Activated CD8-positive, alpha-beta T cell treated with anti-CD3 and anti-CD28 coated beads for 36 hours (primary cell): ENCODE results near the gene ASIC4. TPM values are rescaled to one million over a fixed set of nuclear protein-coding genes. Genes with fewer than 3 reads are reported as not detected.

ENCODE experiments used
- ATAC-seq: fragments of 200-7000 bp; cut with Tn5 transposase; one replicate; pipeline ENCODE4 v1.10.0; 2021; ENCODE audit warnings: mild to moderate bottlenecking, moderate library complexity
- CTCF ChIA-PET: fragments of 350-600 bp; sonication (Branson Sonifier 250); formaldehyde crosslinking; loops from one replicate; lab custom pipeline; 2021; ENCODE audit warnings: antibody characterized with exemption; lab: Charles Lee
- POLR2A ChIA-PET: fragments of 350-600 bp; sonication (Branson Sonifier 250); formaldehyde crosslinking; loops from one replicate; lab custom pipeline; 2021; ENCODE audit warnings: antibody characterized with exemption; lab: Charles Lee
- DNase-seq: peaks from one replicate; pipeline ENCODE4 v3.0.0-alpha.2; 2020
- H3K27ac Mint-ChIP-seq: one replicate; pipeline ENCODE4 v1.8.0; 2021; ENCODE audit warnings: mild to moderate bottlenecking, mixed read lengths
- H3K27me3 Mint-ChIP-seq: one replicate; pipeline ENCODE4 v1.8.0; 2021; ENCODE audit warnings: mixed read lengths
- H3K36me3 Mint-ChIP-seq: one replicate; pipeline ENCODE4 v1.8.0; 2021; ENCODE audit warnings: low read depth, mixed read lengths
- H3K4me1 Mint-ChIP-seq: one replicate; pipeline ENCODE4 v1.8.0; 2021; ENCODE audit warnings: low read depth, mixed read lengths
- H3K4me3 Mint-ChIP-seq: one replicate; pipeline ENCODE4 v1.8.0; 2021; ENCODE audit warnings: mild to moderate bottlenecking, moderate library complexity, mixed read lengths
- H3K9me3 Mint-ChIP-seq: one replicate; pipeline ENCODE4 v1.8.0; 2021; ENCODE audit warnings: mixed read lengths
- intact Hi-C: fragments of 100-400 bp; cut with micrococcal nuclease; formaldehyde crosslinking; loops from one replicate; pipeline ENCODE4 v1.10.0; 2022
- total RNA-seq, 2 experiments: library from RNA; stranded (reverse); gene quantifications; one replicate each; pipeline ENCODE4 v1.2.3, GENCODE V29; 2021
- TF ChIP-seq, protein P1 (sequence below): fragments of 200-600 bp; IDR thresholded peaks from one replicate; pipeline ENCODE4 v1.8.0; 2022; ENCODE audit warnings: antibody characterized with exemption, mild to moderate bottlenecking

Gene ASIC4
- total RNA-seq, 2 experiments from 2014 or later = not detected

DNA sequence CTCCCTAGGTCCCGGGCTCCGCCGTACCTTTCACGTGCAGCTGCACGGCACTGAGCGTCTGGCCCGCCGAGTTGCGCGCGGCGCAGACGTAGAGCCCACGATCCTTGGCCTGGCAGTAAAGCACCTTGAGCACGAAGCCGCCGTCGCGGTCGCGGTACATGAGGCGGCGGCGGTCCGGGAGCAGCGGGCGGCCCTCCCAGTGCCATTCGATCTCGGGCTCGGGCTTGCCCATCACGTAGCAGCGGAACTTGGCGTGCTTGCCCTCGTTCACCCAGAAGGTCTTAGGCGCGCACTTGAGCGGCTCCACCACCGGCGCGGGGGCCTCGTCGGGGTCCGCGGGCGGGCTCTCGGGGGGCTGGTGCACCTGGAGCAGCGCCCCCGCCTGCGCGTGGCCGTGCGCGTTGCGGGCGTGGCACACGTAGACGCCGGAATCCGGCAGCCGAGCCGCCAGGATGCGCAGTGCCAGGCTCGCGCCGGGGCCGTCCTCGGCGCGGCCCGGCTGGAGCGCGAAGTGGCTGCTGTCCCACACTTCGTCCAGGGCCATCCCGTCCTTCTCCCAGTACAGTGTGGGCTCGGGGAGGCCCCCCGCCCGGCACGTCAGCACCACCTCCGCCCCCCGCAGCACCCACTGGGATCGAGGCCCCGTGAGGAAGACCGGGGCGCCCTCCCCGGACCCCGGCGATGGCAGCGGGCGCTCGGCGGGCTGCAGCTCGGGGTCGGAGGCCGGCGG lies 56.1 kb downstream of the ASIC4 start:
- ChIA-PET POLR2A (interaction anchor here (1.0 kb wide), 1 partner anchor 10 kb away, joined by 3 read pairs; no protein-coding TSS in a partner anchor), CTCF (interaction anchor here (0.8 to 3.1 kb wide), 4 partner anchors 10 to 29 kb away, joined by 3 to 22 read pairs (median 5); no protein-coding TSS in a partner anchor)
- Mint-ChIP-seq H3K4me1 (no peaks in the 10 kb centered on the region), H3K36me3 (no peaks in the 10 kb centered on the region), H3K27ac (no peak overlapping the region), H3K27me3 (peaks cover 37% of the 10 kb centered on the region), H3K9me3 (no peaks in the 10 kb centered on the region), H3K4me3 (peak overlapping the region; percentile 47)
- DNase-seq (no peak), ATAC-seq (peak; percentile 57)
- TF ChIP-seq, protein P1, sequence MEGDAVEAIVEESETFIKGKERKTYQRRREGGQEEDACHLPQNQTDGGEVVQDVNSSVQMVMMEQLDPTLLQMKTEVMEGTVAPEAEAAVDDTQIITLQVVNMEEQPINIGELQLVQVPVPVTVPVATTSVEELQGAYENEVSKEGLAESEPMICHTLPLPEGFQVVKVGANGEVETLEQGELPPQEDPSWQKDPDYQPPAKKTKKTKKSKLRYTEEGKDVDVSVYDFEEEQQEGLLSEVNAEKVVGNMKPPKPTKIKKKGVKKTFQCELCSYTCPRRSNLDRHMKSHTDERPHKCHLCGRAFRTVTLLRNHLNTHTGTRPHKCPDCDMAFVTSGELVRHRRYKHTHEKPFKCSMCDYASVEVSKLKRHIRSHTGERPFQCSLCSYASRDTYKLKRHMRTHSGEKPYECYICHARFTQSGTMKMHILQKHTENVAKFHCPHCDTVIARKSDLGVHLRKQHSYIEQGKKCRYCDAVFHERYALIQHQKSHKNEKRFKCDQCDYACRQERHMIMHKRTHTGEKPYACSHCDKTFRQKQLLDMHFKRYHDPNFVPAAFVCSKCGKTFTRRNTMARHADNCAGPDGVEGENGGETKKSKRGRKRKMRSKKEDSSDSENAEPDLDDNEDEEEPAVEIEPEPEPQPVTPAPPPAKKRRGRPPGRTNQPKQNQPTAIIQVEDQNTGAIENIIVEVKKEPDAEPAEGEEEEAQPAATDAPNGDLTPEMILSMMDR = no peak
- intact Hi-C loops = no loop called here

DNA sequence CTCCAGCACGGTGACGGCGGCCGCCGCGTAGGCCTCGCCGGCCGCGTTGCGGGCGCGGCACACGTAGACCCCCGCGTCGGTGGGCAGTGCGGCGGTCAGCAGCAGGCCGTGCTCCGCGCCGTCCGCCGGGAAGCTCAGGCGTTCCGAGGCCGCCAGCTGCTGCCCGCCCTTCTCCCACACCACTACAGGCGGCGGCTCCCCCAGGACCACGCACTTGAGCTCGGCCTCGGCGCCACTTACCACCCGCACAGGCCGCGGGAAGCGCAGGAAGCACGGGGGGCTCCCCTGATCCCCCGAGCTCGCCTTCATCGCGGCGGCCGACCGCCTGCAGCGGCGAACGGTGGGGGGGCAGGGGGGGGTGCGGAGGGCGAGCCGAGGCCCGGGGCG lies 56.6 kb downstream of the ASIC4 start:
- no peak overlapping the region for H3K27ac Mint-ChIP-seq
- POLR2A ChIA-PET = interaction anchor here (1.0 kb wide), 2 partner anchors 11 to 20 kb away, joined by 3 read pairs; no protein-coding TSS in a partner anchor
- no peaks in the 10 kb centered on the region for H3K9me3 Mint-ChIP-seq
- no peaks in the 10 kb centered on the region for H3K36me3 Mint-ChIP-seq
- ATAC-seq (peak; percentile 29), DNase-seq (no peak)
- TF ChIP-seq, protein P1 = no peak
- intact Hi-C loops = no loop called here
- H3K4me1 Mint-ChIP-seq = no peaks in the 10 kb centered on the region
- H3K4me3 Mint-ChIP-seq = no peak overlapping the region
- peaks cover 41% of the 10 kb centered on the region for H3K27me3 Mint-ChIP-seq
- CTCF ChIA-PET = interaction anchor here (1.1 to 3.1 kb wide), 3 partner anchors 11 to 30 kb away, joined by 3 to 22 read pairs (median 6); no protein-coding TSS in a partner anchor

DNA sequence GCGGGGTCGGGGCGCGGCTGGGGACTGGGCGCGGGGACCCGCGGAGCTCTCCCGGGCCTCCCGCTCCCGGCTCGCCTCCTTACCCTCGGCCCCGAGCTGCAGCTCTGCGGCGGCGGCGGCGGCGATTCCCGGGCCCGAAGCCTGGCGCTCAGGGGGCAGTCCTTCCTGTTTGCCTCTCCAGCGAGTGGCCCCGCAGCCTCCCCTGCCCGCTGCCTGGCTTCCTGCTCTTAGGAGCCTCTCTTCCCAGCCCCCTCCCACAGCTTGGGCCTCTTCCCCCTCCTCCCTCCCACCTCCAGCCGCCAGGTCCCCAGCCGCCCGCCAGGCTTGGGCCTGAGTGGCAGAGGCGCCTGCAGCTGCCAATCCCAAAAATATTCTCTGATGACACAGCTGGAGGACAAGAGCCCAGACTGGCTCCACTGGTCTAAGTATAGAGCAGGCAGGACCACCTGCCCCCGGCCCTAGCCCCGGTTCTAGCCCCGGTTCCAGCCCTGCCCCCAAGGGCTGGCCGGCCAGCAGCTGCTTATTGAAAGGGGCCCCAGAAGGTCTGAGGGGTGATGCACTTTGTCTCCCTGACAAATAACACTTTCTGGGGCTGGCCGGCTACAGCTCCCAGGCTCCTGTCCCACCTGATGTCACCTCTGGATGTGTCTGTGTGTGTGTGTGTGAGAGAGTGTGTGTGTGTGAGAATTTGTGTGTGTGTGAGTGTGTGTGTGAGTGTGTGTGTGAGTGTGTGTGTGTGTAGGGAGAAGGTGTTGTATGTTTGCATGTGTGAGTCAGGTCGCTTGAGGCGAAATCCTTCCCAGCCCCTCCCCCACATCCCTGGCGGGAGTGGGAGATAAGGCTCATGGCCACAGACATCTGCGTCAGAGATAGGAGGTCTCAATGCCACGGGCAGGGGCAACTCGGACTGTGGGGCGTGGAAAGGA lies 57.3 kb downstream of the ASIC4 start, which contains the start of gene OBSL1:
OBSL1 (minus strand) TSS at position 229 of the 926 bp plus-strand sequence. CDS start 307 bp downstream, outside the sequence.
- intact Hi-C loops = no loop called here
- ChIA-PET CTCF (interaction anchor here (1.1 to 3.1 kb wide), 4 partner anchors 11 to 42 kb away, joined by 3 to 22 read pairs (median 4); no protein-coding TSS in a partner anchor), POLR2A (interaction anchor here (1.0 kb wide), 2 partner anchors 11 to 20 kb away, joined by 3 read pairs; no protein-coding TSS in a partner anchor)
- Mint-ChIP-seq H3K27ac (no peak within 1 kb of the TSS), H3K27me3 (peaks cover 39% of the 10 kb centered on the region), H3K4me1 (no peaks in the 10 kb centered on the region), H3K9me3 (no peaks in the 10 kb centered on the region), H3K4me3 (peak within 1 kb of the TSS; percentile 47), H3K36me3 (no peaks in the 10 kb centered on the region)
- DNase-seq (no peak), ATAC-seq (peak; percentile 27)
- TF ChIP-seq, protein P1 = no peak

DNA sequence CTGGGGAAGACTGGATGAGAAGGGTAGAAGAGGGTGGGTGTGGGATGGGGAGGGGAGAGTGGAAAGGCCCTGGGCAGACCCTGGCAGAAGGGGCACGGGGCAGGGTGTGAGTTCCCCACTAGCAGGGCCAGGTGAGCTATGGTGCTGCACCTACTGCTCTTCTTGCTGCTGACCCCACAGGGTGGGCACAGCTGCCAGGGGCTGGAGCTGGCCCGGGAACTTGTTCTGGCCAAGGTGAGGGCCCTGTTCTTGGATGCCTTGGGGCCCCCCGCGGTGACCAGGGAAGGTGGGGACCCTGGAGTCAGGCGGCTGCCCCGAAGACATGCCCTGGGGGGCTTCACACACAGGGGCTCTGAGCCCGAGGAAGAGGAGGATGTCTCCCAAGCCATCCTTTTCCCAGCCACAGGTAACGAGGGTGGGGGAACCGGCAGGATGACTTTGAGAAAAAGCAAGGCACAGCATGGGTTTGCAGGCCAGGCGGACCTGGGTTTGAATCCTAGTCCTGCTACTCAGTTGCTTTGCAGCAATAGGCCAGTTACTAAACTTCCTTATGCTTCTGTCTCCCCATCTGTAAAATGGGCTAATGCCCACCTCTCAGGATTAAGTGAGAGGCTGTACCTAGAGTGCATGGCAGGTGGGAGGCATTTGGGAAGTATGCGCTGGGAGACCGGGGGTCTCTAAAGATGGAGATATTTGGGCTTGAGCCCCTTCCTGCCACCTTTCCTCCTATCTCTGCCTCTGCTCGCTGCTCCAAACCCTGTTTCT lies 58.1 kb downstream of the ASIC4 start, which contains the start of gene INHA:
INHA (plus strand) TSS at position 74 of the 765 bp plus-strand sequence; CDS start at position 139, 65 bp downstream.
- TF ChIP-seq, protein P1 = no peak
- CTCF ChIA-PET = interaction anchor here (1.1 to 3.1 kb wide), 2 partner anchors 12 to 43 kb away, joined by 3 to 22 read pairs; no protein-coding TSS in a partner anchor
- no peaks in the 10 kb centered on the region for H3K9me3 Mint-ChIP-seq
- H3K36me3 Mint-ChIP-seq = no peaks in the 10 kb centered on the region
- H3K4me1 Mint-ChIP-seq = no peaks in the 10 kb centered on the region
- no peak for DNase-seq
- H3K4me3 Mint-ChIP-seq = peak within 1 kb of the TSS; percentile 11
- ATAC-seq = no peak
- POLR2A ChIA-PET = no interaction called here
- peaks cover 40% of the 10 kb centered on the region for H3K27me3 Mint-ChIP-seq
- H3K27ac Mint-ChIP-seq = no peak within 1 kb of the TSS
- intact Hi-C loops = no loop called here
